T-helper 1 cell (primary cell): ENCODE measurements around the gene DNAJB14.
"Not testable (repeated sequence)": the region's sequence is repeated elsewhere in the genome, so short reads cannot be mapped to it uniquely, and the experiment has no call there.

ENCODE experiments used
- DNase-seq, 5 donors: peaks; one replicate each; pipeline ENCODE4 v3.0.0-alpha.2; 2012 to 2020
- total RNA-seq, 4 donors: gene quantifications; one replicate each; lab custom pipeline; 2026; lab: John Stamatoyannopoulos, UW

The DNAJB14 gene
- total RNA-seq: 68.0 to 107 (median 88.7) reads per million in 4 donors

- DNase-seq: peak; percentile 66 to 85 (median 76)
Observed at GRCh38 chr4:99946356-99947189, at the start of gene DNAJB14. TSS of gene DNAJB14 (minus strand) at chr4:99946618. CDS start at chr4:99946571, 47 bp downstream.

- no peak for DNase-seq
Observed at GRCh38 chr4:99991741-99992140, 45.3 kb upstream of the DNAJB14 start.

- DNase-seq: no peak
Observed at GRCh38 chr4:99987681-99988080, 41.3 kb upstream of the DNAJB14 start.

GRCh38 chr4:99986792-99987191 lies 40.4 kb upstream of the DNAJB14 start:
- DNase-seq: no peak

- no peak for DNase-seq
Observed at GRCh38 chr4:99983289-99983943, 37.0 kb upstream of the DNAJB14 start.

- no peak for DNase-seq
Observed at GRCh38 chr4:99979872-99980271, 33.5 kb upstream of the DNAJB14 start.

GRCh38 chr4:99971453-99972111 lies 25.2 kb upstream of the DNAJB14 start:
- no peak for DNase-seq

GRCh38 chr4:99968330-99968729 lies 21.9 kb upstream of the DNAJB14 start:
- DNase-seq: no peak

GRCh38 chr4:99966692-99967091 lies 20.3 kb upstream of the DNAJB14 start:
- DNase-seq: no peak

- no peak for DNase-seq
Observed at GRCh38 chr4:99965674-99966350, 19.4 kb upstream of the DNAJB14 start.

- DNase-seq: no peak
Observed at GRCh38 chr4:99965173-99965572, 18.8 kb upstream of the DNAJB14 start.

GRCh38 chr4:99961711-99962110 lies 15.3 kb upstream of the DNAJB14 start:
- DNase-seq: no peak

- no peak for DNase-seq
Observed at GRCh38 chr4:99960648-99961047, 14.2 kb upstream of the DNAJB14 start.

- not testable (repeated sequence) for DNase-seq
Observed at GRCh38 chr4:99958207-99958606, 11.8 kb upstream of the DNAJB14 start.

- peak in 1 of 5 donors; percentile 4 for DNase-seq
Observed at GRCh38 chr4:99950913-99951254, 4.5 kb upstream of the DNAJB14 start.

GRCh38 chr4:99949999-99950912 lies 3.8 kb upstream of the DNAJB14 start, which contains the start of gene H2AZ1:
TSS of gene H2AZ1 (minus strand) at chr4:99950275. CDS start at chr4:99950170, 105 bp downstream.
- DNase-seq: peak; percentile 96 to 98 (median 98)

- DNase-seq: peak; percentile 80 to 95 (median 86)
Observed at GRCh38 chr4:99949034-99949998, 2.9 kb upstream of the DNAJB14 start.

- peak in 1 of 5 donors; percentile 10 for DNase-seq
Observed at GRCh38 chr4:99947608-99948007, 1.2 kb upstream of the DNAJB14 start.

- DNase-seq: no peak
Observed at GRCh38 chr4:99947190-99947578, 766 bp upstream of the DNAJB14 start.

- DNase-seq: peak in 1 of 5 donors; percentile 3
Observed at GRCh38 chr4:99945718-99946355, 581 bp downstream of the DNAJB14 start.
